ENCODE results near the gene PHF2.

PHF2 gene

DNA sequence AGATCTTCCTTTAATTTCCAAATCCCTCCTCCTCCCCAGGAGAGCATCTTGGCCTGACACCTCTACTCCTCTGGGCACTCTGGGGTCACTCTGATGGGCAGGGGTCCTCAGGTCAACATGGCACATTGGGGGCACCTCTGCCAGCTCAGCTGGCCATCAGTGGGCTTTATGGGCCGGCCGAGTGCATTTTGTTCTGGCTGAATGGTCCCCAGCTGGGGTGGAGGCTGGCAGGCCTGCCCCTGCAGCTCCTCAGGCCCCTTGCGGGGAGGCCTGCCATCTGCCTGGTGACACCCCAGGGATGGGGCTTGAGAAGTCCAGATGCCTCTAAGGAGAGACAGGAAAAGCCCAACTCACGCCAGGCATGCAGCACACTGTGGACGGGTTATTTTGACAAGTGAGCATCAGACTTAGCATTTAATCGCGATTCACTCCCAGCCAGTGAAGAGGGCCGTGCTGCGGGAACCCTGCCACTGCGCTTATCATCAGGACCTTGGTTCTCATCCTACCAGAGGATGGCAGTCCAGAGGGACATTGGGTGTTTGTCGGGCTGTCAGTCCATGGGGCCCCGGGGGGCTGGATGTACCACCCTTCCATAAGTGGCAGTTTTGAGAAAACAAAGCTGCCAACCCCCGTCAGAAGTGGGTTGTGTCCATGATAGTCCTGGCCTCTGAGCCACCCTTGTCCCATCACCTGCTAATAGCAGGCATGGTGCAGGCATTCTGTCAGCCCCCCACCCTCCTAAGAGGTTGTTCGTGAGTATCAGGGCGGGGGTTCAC lies 21.7 kb downstream of the PHF2 start:
- TF ChIP-seq Cebpa-rat (IDR thresholded peaks at IDR 0.05), result no peak
- Histone ChIP-seq H4K20me1 (peaks cover 100% of the 10 kb centered on the region), H3K9ac (peak overlapping the region; percentile 43), H3K4me1 (peaks cover 83% of the 10 kb centered on the region), H3K27me3 (no peaks in the 10 kb centered on the region), H3K4me2 (peak overlapping the region; percentile 60), H3K36me3 (peaks cover 5% of the 10 kb centered on the region; the same call in 1 of the 2 replicates), H3K4me3 (no peak overlapping the region), H3K27ac (peak overlapping the region; percentile 66), H3K9me3 (no peaks in the 10 kb centered on the region)

DNA sequence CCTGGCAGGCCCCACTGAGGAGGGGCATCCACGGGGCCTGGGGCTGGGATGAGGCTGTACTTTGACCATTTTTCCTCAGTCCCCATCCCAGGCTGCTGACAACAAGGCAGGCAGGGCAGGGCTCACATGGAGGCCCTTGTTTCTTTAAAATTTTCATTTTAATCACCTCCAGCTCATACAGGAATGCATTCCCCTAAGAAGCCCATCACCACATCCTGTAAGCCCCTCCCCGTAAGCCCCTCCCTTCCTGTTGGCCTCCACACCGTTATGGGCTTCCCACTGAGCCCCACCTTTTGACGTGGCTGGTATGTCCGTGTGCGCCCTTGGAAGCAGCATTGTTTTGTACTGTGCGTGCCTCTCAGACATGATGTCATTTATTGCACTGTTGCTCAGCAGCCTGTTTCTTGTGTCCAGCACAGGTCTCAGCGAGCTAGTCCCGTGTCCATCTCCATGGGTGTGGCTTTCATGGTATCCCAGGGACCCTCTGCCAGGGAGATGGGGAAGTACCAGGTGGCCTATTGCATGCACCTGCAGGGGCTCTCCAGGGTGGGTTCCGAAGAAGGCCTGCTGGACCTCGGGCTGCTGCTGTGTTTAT lies 22.4 kb downstream of the PHF2 start:
- no peak overlapping the region for H3K4me3 ChIP-seq
- H3K27me3 ChIP-seq, result no peaks in the 10 kb centered on the region
- H3K9ac ChIP-seq, result peak overlapping the region; percentile 43; the same call in 1 of the 2 replicates
- peak overlapping the region; percentile 60 for H3K4me2 ChIP-seq
- H3K27ac ChIP-seq, result peak overlapping the region; percentile 66
- H4K20me1 ChIP-seq, result peaks cover 100% of the 10 kb centered on the region
- H3K36me3 ChIP-seq, result peaks cover 12% of the 10 kb centered on the region
- H3K9me3 ChIP-seq, result no peaks in the 10 kb centered on the region
- H3K4me1 ChIP-seq, result peaks cover 83% of the 10 kb centered on the region
- TF ChIP-seq Cebpa-rat (IDR thresholded peaks at IDR 0.05), result no peak

DNA sequence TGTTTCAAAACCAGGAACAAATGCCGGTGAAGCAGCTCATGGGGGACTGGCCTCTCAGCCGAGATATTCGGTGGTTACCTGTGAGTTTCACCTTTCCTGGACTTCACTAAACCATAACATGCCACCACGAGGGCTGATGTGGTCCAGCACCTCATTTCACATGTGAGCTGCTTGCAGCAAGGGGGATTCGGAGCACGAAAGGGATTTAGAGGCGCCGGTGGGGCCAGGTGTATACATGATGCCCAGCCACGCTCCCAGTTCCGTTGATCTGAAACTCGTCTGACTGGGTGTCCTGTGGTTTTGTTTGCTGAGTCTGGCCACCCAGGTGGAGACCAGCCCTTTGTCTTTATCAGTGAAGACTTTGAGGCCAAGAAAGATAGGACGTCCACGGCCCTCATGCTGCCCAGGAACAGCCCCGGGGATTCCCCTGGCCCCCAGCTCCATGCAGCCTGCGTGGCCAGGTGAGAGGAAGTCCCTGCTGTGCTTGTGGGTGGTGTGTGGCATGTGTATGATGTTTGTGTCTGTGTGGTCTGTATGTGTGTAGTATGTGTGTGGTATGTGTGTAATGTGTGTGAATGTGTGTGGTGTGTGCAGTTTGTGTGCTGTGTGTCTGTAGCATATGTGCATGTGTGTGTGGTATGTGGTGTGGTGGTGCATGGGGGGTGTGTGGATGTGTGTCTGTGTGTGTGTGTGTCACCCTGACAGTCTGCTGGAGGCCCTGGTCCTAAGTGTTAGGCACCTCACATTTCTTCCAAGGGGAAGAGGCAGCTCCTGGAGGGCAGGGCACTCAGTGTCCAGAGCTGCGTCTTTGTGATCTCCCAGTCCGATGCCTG lies 23.4 kb downstream of the PHF2 start:
- peaks cover 72% of the 10 kb centered on the region for H3K4me1 ChIP-seq
- TF ChIP-seq Cebpa-rat (IDR thresholded peaks at IDR 0.05), result no peak
- H3K27me3 ChIP-seq, result no peaks in the 10 kb centered on the region
- H3K9me3 ChIP-seq, result peaks cover 4% of the 10 kb centered on the region; the same call in 1 of the 2 replicates
- H3K4me3 ChIP-seq, result no peak overlapping the region
- no peak overlapping the region for H3K9ac ChIP-seq
- H4K20me1 ChIP-seq, result peaks cover 93% of the 10 kb centered on the region
- H3K4me2 ChIP-seq, result peak overlapping the region; percentile 81
- peaks cover 16% of the 10 kb centered on the region for H3K36me3 ChIP-seq
- peak overlapping the region; percentile 59; the same call in 1 of the 2 replicates for H3K27ac ChIP-seq

DNA sequence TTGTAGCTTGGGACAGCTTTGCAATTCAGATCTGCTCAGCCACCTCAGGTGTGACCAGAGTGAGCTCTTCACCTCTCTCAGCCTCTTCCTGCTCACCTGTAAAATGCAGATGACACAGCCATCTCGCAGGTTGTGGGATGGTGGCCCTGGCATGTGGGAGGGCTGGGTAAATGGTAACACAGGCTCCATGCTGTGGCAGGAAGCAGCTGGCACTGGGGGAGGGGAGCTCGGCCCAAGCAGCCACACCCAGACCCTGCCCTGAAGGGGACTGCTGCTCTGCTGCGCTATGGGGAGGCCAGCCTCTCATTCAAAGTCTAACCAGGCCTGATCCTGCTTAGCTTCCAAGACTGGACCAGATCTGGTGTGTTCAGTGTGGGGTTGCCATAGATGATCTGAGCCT lies 24.1 kb downstream of the PHF2 start:
- H3K4me1 ChIP-seq, result peaks cover 72% of the 10 kb centered on the region
- peaks cover 22% of the 10 kb centered on the region for H3K36me3 ChIP-seq
- H3K9ac ChIP-seq, result 0 out of 2 replicates have a peak overlapping the region, but pooled peaks have one; percentile 15
- peak overlapping the region; percentile 59; the same call in 1 of the 2 replicates for H3K27ac ChIP-seq
- H4K20me1 ChIP-seq, result peaks cover 86% of the 10 kb centered on the region
- TF ChIP-seq Cebpa-rat (IDR thresholded peaks at IDR 0.05), result no peak
- H3K4me2 ChIP-seq, result peak overlapping the region; percentile 81
- peaks cover 11% of the 10 kb centered on the region for H3K9me3 ChIP-seq
- no peak overlapping the region for H3K4me3 ChIP-seq
- no peaks in the 10 kb centered on the region for H3K27me3 ChIP-seq

DNA sequence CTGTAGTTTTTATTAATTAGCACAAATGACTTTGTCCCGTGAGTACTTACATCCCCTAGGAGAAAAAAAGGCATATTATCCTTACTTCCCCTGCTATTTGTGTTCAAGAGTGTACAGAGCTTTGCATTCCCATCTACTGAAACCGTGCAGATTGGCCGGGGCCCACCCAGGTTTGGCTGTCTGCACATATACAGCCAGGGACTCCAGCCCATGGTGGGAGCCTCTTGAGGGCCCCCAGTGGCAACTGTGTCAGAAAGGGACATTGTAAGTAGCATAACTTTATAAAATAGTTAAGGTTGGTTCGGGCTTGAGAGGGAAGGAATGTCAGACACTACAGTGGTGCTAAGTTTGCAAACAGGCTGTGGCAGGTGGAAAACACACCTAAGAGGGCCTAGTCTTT lies 24.7 kb downstream of the PHF2 start:
- Histone ChIP-seq H3K4me1 (peaks cover 69% of the 10 kb centered on the region), H3K9me3 (peaks cover 17% of the 10 kb centered on the region), H3K4me2 (peak overlapping the region; percentile 81), H3K27me3 (no peaks in the 10 kb centered on the region), H4K20me1 (peaks cover 83% of the 10 kb centered on the region), H3K27ac (0 out of 2 replicates have a peak overlapping the region, but pooled peaks have one; percentile 37), H3K36me3 (peaks cover 26% of the 10 kb centered on the region), H3K9ac (0 out of 2 replicates have a peak overlapping the region, but pooled peaks have one; percentile 15), H3K4me3 (no peak overlapping the region)
- TF ChIP-seq Cebpa-rat (IDR thresholded peaks at IDR 0.05), result no peak

DNA sequence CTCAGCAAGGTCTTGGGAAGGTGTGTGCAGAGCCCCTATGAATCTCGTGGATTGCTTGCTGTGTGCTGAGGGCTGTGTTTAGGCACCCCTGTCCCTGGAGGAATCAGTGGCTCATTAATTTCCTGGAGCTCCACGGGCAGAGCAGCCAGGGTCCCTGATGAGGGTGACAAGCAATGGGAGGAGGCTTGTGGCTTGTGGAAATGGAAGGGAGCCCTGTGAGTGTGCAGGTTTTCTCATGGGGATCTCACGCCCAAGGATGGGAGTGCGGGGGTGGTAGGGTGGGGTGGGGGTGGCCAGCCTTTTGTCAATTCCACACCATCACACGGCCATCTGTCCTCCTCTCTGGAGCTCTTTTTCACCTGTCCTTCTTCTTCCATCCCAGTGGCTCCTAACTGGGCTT lies 25.3 kb downstream of the PHF2 start:
- peak overlapping the region; percentile 81 for H3K4me2 ChIP-seq
- TF ChIP-seq Cebpa-rat (IDR thresholded peaks at IDR 0.05), result no peak
- H3K9ac ChIP-seq, result 0 out of 2 replicates have a peak overlapping the region, but pooled peaks have one; percentile 19

DNA sequence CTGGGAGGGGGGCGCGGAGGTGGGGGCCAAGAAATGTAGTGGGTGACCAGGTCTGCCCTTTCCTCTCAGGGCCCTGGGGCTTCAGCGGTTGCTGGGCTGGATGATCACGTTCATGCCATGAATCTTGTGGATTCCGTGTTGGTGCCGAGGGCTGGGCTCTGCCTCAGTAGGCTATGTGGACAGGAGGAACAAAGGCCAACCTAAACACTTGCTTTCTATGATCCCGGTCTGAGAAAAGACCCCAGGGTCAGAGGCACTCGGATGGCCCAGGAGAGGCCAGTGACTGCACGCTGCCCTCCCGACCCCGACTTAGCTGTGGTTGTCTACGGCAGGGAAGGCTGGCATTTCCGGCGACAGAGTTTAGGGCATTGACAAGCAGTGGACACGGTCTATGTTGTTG lies 26.6 kb downstream of the PHF2 start:
- H3K27ac ChIP-seq, result no peak overlapping the region; the same call in 1 of the 2 replicates
- no peak overlapping the region; the same call in 1 of the 2 replicates for H3K4me2 ChIP-seq
- no peak overlapping the region for H3K9ac ChIP-seq
- no peak overlapping the region for H3K4me3 ChIP-seq
- H3K9me3 ChIP-seq, result peaks cover 34% of the 10 kb centered on the region
- H3K27me3 ChIP-seq, result no peaks in the 10 kb centered on the region
- no peak for TF ChIP-seq Cebpa-rat (IDR thresholded peaks at IDR 0.05)
- H4K20me1 ChIP-seq, result peaks cover 67% of the 10 kb centered on the region
- peaks cover 35% of the 10 kb centered on the region for H3K36me3 ChIP-seq
- peaks cover 49% of the 10 kb centered on the region for H3K4me1 ChIP-seq

More for the DNA sequence above, 25.3 kb downstream of the PHF2 start:
- no peaks in the 10 kb centered on the region for H3K27me3 ChIP-seq
- peak overlapping the region; percentile 37; the same call in 1 of the 2 replicates for H3K27ac ChIP-seq
- peaks cover 28% of the 10 kb centered on the region for H3K36me3 ChIP-seq
- H3K4me1 ChIP-seq, result peaks cover 63% of the 10 kb centered on the region
- H3K4me3 ChIP-seq, result no peak overlapping the region
- peaks cover 20% of the 10 kb centered on the region for H3K9me3 ChIP-seq
- peaks cover 80% of the 10 kb centered on the region for H4K20me1 ChIP-seq

DNA sequence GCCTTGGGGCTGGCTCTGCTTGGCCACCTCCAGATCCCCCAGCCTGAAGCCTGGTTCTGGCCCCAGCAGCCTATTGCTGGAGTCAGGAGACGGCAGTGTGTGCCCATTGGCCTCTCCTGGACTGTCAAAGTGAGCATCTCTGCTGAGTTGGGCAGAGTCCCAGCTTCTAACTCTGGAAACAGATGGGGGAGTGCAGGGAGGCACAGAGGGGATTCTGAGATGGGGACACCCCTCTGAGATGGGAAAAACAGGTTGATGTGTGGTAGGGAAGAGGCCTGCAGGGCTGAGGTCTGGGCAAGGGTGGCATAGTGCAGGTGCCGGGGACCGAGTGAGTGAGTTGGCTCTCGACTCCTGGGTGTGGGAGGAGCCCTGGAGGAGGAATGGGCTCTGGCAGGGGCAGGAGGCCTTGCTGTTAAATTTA lies 27.5 kb downstream of the PHF2 start:
- Histone ChIP-seq H3K4me3 (no peak overlapping the region), H3K36me3 (peaks cover 35% of the 10 kb centered on the region), H3K4me1 (peaks cover 40% of the 10 kb centered on the region), H4K20me1 (peaks cover 58% of the 10 kb centered on the region), H3K4me2 (no peak overlapping the region), H3K27ac (no peak overlapping the region), H3K9ac (no peak overlapping the region), H3K9me3 (peaks cover 40% of the 10 kb centered on the region), H3K27me3 (no peaks in the 10 kb centered on the region)
- no peak for TF ChIP-seq Cebpa-rat (IDR thresholded peaks at IDR 0.05)

DNA sequence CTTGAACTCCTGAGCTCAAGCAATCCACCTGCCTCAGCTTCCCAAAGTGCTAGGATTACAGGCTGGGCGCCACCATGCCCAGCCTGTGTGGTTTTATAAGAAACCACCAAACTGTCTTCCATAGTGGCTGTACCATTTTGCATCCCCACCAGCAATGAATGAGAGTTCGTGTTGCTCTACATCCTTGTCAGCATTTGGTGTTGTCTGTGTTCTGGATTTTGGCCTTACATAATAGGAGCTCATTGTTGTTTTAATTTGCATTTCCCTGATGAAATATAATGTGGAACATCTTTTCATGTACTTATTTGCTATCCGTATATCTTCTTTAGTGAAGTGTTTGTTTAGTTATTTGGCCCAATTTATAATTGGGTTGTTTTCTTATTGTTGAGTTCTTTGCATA lies 29.8 kb downstream of the PHF2 start:
- Histone ChIP-seq H3K36me3 (peaks cover 52% of the 10 kb centered on the region), H4K20me1 (peaks cover 37% of the 10 kb centered on the region), H3K9me3 (peaks cover 62% of the 10 kb centered on the region), H3K27me3 (no peaks in the 10 kb centered on the region), H3K4me1 (peaks cover 18% of the 10 kb centered on the region), H3K27ac (no peak overlapping the region), H3K9ac (no peak overlapping the region), H3K4me2 (no peak overlapping the region), H3K4me3 (no peak overlapping the region)
- TF ChIP-seq Cebpa-rat (IDR thresholded peaks at IDR 0.05), result no peak

All from BLaER1 (cell line).